HL-60 (cell line): ENCODE results near the gene EVI5.

Experiments
- CTCF ChIP-seq: IDR thresholded peaks from one replicate; pipeline ENCODE4 v1.5.1; 2011; ENCODE audit warnings: low read length, control low read depth, inconsistent platforms; ENCODE audit not compliant: insufficient read depth
- GABPA ChIP-seq: IDR thresholded peaks from 2 replicates; pipeline ENCODE4 v1.6.1; 2012; ENCODE audit warnings: low read depth
- REST ChIP-seq: IDR thresholded peaks from 2 replicates; pipeline ENCODE4 v1.6.1; 2012; ENCODE audit warnings: low read depth; ENCODE audit not compliant: insufficient replicate concordance

GRCh38 chr1:92543131-92544055 lies 241.5 kb downstream of the EVI5 start:
- no peak for TF ChIP-seq GABPA
- no peak for TF ChIP-seq CTCF
- no peak for TF ChIP-seq REST
